PC-3 (cell line): ENCODE measurements around the gene PCYOX1L.

Experiments used
- CTCF ChIP-seq: fragments of 300-600 bp; sonication (generic); conservative IDR thresholded peaks from 2 replicates; pipeline ENCODE4 v1.5.1; 2017; ENCODE audit warnings: antibody characterized with exemption, low read depth, mild to moderate bottlenecking, low read length
- EZH2 ChIP-seq: fragments of 300-600 bp; sonication (generic); IDR thresholded peaks from one replicate; pipeline ENCODE4 v1.6.1; 2017; ENCODE audit warnings: antibody characterized with exemption, mild to moderate bottlenecking, low read length; ENCODE audit not compliant: unreplicated experiment
- EZH2phosphoT487 ChIP-seq: fragments of 300-600 bp; sonication (generic); IDR thresholded peaks from 2 replicates; pipeline ENCODE4 v1.6.1; 2018; ENCODE audit warnings: mild to moderate bottlenecking, antibody characterized with exemption, low read length, borderline replicate concordance

GRCh38 chr5:149413477-149414210 lies 55.8 kb downstream of the PCYOX1L start:
- no peak for TF ChIP-seq EZH2
- TF ChIP-seq CTCF, result no peak
- no peak for TF ChIP-seq EZH2phosphoT487
